ENCODE measurements around the gene GRK1. TPM values are rescaled to one million over a fixed set of nuclear protein-coding genes. Genes with fewer than 3 reads are reported as not detected.

The GRK1 gene
- total and polyA plus RNA-seq, 2 of the 8 experiments (the other 6 are each of a cell fraction or from before 2014, with no cell fraction given), result 0.12 TPM; not detected in 1

DNA sequence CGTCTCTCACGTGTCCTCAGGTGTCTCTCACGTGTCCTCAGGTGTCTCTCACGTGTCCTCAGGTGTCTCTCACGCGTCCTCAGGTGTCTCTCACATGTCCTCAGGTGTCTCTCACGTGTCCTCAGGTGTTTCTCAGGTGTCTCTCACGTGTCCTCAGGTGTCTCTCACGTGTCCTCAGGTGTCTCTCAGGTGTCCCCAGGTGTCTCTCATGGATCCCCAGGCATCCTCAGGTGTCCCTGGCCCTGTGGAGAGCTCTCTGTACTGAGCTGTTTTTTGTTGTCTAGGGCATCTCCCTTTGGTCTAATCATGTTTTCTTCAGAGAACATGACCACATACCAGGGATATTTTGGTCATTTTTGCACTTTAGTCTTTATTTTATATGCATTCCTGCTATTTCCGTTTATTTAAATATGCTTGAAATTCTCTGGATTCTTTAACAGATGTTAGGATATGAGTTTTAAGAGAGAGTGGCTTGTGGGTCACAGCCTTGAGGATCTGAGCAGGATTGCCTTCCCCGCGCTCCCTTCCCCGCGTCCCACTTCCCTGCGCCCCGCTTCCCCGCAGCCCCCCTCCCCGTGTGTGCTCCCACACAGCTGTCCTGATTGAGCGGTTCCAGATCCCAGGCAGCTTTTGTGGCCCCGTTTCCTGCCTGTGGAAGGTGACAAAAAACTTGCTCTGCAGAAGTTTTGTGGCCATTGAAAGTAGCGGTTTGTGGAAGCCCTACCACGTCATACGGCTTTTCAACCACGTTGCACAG lies 40.9 kb upstream of the GRK1 start:
- Histone ChIP-seq H4K5ac (ENCODE audit: insufficient read length, low read depth, low read length) (no peak overlapping the region), H4K91ac (replicated peaks; ENCODE audit: insufficient read length, low read length) (peak overlapping the region; percentile 54), H3K36me3 (ENCODE audit: control insufficient read depth in 2 of 4, insufficient read depth in 4 of 4, low read length in 3 of 4) (peaks cover 0 to 21% (median 11%) of the 10 kb centered on the region in 4 experiments; a peak in 5 of 8 replicates), H3K4me1 (replicated peaks in 1 of 4; ENCODE audit: control insufficient read depth in 3 of 4, insufficient read depth in 4 of 4, low read length in 3 of 4) (no peaks in the 10 kb centered on the region), H3K23ac (ENCODE audit: insufficient read length) (no peak overlapping the region), H3K4ac (replicated peaks; ENCODE audit: insufficient read length, low read depth, low read length) (no peak overlapping the region), H3K4me2 (ENCODE audit: insufficient read depth in 1 of 2, low read depth in 2 of 2, low read length in 2 of 2) (no peak overlapping the region), H3K9me3 (ENCODE audit: insufficient read depth in 2 of 2, low read depth in 1 of 2, low read length in 1 of 2) (peaks cover 0 to 14% of the 10 kb centered on the region in 2 experiments; a peak in 1 of 4 replicates), H4K20me1 (replicated peaks in 1 of 2; ENCODE audit: control insufficient read depth in 1 of 2, insufficient read depth in 2 of 2, low read length in 2 of 2) (peaks cover 9 to 10% of the 10 kb centered on the region in 2 experiments), H3K56ac (replicated peaks; ENCODE audit: insufficient read length, low read depth, low read length) (no peak overlapping the region), H3K79me1 (ENCODE audit: low read depth, low read length) (peaks cover 12% of the 10 kb centered on the region), H2AK5ac (ENCODE audit: low read depth, low read length) (no peak overlapping the region), H3K14ac (ENCODE audit: insufficient read length) (no peak overlapping the region), H3K18ac (ENCODE audit: extremely low read depth, low read length) (no peak overlapping the region), H2BK15ac (ENCODE audit: low read length) (no peak overlapping the region), H3K27ac (ENCODE audit: low read depth, low read length) (no peak overlapping the region), H2BK5ac (ENCODE audit: low read depth, low read length) (no peak overlapping the region), H3K23me2 (ENCODE audit: low read depth, low read length) (no peaks in the 10 kb centered on the region), H2AFZ (ENCODE audit: low read length) (no peak overlapping the region), H3K9ac (replicated peaks in 1 of 4; ENCODE audit: extremely low read depth in 1 of 4, low read depth in 3 of 4, low read length in 3 of 4) (no peak overlapping the region), H3K79me2 (ENCODE audit: control insufficient read depth in 1 of 2, insufficient read depth in 2 of 2, low read length in 2 of 2) (peaks cover 0 to 28% of the 10 kb centered on the region in 2 experiments; a peak in 2 of 4 replicates), H2BK12ac (ENCODE audit: low read depth, low read length) (no peak overlapping the region), H2BK120ac (replicated peaks; ENCODE audit: low read depth, low read length) (no peak overlapping the region), H3K27me3 (replicated peaks in 1 of 4; ENCODE audit: control insufficient read depth in 3 of 4, extremely low read depth in 1 of 4, insufficient read depth in 3 of 4, low read length in 3 of 4) (no peaks in the 10 kb centered on the region), H2BK20ac (ENCODE audit: low read length) (no peak overlapping the region), H4K8ac (ENCODE audit: extremely low read depth, insufficient read depth, low read length) (no peak overlapping the region), H3K4me3 (ENCODE audit: extremely low read depth in 1 of 4, insufficient read depth in 2 of 4, low read depth in 3 of 4, low read length in 4 of 4) (no peak overlapping the region)
- 92% methylated on average over 24 of the region's 24 CpGs; no CpG with 5 or more reads in 1 of the 2 experiments for WGBS, 2 experiments (ENCODE audit: extremely low coverage in 1 of 2, insufficient coverage in 1 of 2, insufficient read length in 1 of 2, insufficient replicate concordance in 2 of 2, low coverage in 1 of 2, low lambda C conversion rate in 2 of 2, missing lambda C conversion rate in 1 of 2)
- CTCF ChIA-PET (ENCODE audit: partially characterized antibody), result interaction anchor here (0.5 to 1.2 kb wide), 4 partner anchors 8 to 115 kb away, joined by 3 read pairs; no protein-coding TSS in a partner anchor
- POLR2A ChIA-PET (ENCODE audit: partially characterized antibody), result no interaction called here
- FAIRE-seq, result no peak
- DNase-seq (ENCODE audit: low read depth in 1 of 2, low spot score in 2 of 2), result no peak
- TF ChIP-seq, protein P1, sequence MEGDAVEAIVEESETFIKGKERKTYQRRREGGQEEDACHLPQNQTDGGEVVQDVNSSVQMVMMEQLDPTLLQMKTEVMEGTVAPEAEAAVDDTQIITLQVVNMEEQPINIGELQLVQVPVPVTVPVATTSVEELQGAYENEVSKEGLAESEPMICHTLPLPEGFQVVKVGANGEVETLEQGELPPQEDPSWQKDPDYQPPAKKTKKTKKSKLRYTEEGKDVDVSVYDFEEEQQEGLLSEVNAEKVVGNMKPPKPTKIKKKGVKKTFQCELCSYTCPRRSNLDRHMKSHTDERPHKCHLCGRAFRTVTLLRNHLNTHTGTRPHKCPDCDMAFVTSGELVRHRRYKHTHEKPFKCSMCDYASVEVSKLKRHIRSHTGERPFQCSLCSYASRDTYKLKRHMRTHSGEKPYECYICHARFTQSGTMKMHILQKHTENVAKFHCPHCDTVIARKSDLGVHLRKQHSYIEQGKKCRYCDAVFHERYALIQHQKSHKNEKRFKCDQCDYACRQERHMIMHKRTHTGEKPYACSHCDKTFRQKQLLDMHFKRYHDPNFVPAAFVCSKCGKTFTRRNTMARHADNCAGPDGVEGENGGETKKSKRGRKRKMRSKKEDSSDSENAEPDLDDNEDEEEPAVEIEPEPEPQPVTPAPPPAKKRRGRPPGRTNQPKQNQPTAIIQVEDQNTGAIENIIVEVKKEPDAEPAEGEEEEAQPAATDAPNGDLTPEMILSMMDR (IDR thresholded peaks at IDR 0.05; ENCODE audit: control extremely low read depth in 1 of 3, insufficient read depth in 1 of 3, low read depth in 1 of 3, low read length in 3 of 3), result no peak
- TF ChIP-seq GABPA (IDR thresholded peaks at IDR 0.05; ENCODE audit: borderline replicate concordance, insufficient read depth, low read length) (no peak), RFX5 (IDR thresholded peaks at IDR 0.05; ENCODE audit: borderline replicate concordance, low read depth, low read length) (no peak), CREB1 (IDR thresholded peaks at IDR 0.05) (no peak), RNF2 (IDR thresholded peaks at IDR 0.05; ENCODE audit: borderline replicate concordance, low read depth, low read length, missing control alignments, poor library complexity, severe bottlenecking) (no peak), HDAC6 (IDR thresholded peaks at IDR 0.05; ENCODE audit: low read depth, low read length) (no peak)
- TF ChIP-seq, protein P2, sequence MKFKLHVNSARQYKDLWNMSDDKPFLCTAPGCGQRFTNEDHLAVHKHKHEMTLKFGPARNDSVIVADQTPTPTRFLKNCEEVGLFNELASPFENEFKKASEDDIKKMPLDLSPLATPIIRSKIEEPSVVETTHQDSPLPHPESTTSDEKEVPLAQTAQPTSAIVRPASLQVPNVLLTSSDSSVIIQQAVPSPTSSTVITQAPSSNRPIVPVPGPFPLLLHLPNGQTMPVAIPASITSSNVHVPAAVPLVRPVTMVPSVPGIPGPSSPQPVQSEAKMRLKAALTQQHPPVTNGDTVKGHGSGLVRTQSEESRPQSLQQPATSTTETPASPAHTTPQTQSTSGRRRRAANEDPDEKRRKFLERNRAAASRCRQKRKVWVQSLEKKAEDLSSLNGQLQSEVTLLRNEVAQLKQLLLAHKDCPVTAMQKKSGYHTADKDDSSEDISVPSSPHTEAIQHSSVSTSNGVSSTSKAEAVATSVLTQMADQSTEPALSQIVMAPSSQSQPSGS (IDR thresholded peaks at IDR 0.05; ENCODE audit: low read length), result no peak
